Measurements from ENCODE around the gene SHC2. TPM values are rescaled to one million over a fixed set of nuclear protein-coding genes. Genes with fewer than 3 reads are reported as not detected.

SHC2 gene
- total and polyA plus RNA-seq, 9 donors: 0.62 to 40.7 (median 15.4) TPM

- Histone ChIP-seq H3K27me3 (no peaks in the 10 kb centered on the region), H3K36me3 (no peaks in the 10 kb centered on the region), H3K9me3 (no peaks in the 10 kb centered on the region), H3K4me1 (ENCODE audit: insufficient read depth) (no peaks in the 10 kb centered on the region), H3K27ac (no peak overlapping the region), H3K4me3 (no peak overlapping the region)
- 92 to 95% (median 92%) methylated on average over 86 to 89 of the region's 89 CpGs for WGBS, 3 donors
- no peak for TF ChIP-seq EP300 (IDR thresholded peaks at IDR 0.05)
- intact Hi-C loops (cut with DNase I): no loop called here
- DNase-seq: no peak
Observed at GRCh38 chr19:458091-459042, 2.5 kb downstream of the SHC2 start.

- Histone ChIP-seq H3K4me3 (no peak overlapping the region), H3K4me1 (ENCODE audit: insufficient read depth) (no peaks in the 10 kb centered on the region), H3K27ac (no peak overlapping the region), H3K9me3 (no peaks in the 10 kb centered on the region), H3K27me3 (no peaks in the 10 kb centered on the region), H3K36me3 (no peaks in the 10 kb centered on the region)
- intact Hi-C loops (cut with DNase I): no loop called here
- DNase-seq: no peak
- 92 to 95% (median 93%) methylated on average over 30 of the region's 30 CpGs for WGBS, 3 donors
- TF ChIP-seq, protein P1, sequence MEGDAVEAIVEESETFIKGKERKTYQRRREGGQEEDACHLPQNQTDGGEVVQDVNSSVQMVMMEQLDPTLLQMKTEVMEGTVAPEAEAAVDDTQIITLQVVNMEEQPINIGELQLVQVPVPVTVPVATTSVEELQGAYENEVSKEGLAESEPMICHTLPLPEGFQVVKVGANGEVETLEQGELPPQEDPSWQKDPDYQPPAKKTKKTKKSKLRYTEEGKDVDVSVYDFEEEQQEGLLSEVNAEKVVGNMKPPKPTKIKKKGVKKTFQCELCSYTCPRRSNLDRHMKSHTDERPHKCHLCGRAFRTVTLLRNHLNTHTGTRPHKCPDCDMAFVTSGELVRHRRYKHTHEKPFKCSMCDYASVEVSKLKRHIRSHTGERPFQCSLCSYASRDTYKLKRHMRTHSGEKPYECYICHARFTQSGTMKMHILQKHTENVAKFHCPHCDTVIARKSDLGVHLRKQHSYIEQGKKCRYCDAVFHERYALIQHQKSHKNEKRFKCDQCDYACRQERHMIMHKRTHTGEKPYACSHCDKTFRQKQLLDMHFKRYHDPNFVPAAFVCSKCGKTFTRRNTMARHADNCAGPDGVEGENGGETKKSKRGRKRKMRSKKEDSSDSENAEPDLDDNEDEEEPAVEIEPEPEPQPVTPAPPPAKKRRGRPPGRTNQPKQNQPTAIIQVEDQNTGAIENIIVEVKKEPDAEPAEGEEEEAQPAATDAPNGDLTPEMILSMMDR (IDR thresholded peaks at IDR 0.05): no peak
- no peak for TF ChIP-seq EP300 (IDR thresholded peaks at IDR 0.05)
- no peak for TF ChIP-seq POLR2A (IDR thresholded peaks at IDR 0.05)
Observed at GRCh38 chr19:457636-458035, 3.2 kb downstream of the SHC2 start.

DNA sequence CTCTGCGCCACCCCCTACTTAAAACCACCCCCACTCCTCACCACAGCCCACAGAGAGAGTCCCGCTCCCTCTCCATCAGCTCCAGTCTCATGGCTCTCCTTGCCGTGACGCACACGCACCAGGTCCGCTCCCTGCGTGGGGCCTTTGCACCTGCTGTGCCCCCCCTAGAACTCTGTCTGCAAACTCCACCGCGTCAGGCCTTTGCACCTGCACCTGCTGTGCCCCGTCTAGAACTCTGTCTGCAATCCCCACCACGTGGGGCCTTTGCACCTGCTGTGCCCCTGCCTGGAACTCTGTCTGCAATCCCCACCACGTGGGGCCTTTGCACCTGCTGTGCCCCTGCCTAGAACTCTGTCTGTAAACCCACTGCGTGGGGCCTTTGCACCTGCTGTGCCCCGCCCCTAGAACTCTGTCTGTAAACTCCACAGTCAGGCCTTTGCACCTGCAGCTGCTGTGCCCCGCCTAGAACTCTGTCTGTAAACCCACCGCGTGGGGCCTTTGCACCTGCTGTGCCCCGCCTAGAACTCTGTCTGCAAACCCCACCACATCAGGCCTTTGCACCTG lies 4.2 kb downstream of the SHC2 start:
- no peaks in the 10 kb centered on the region for H3K36me3 ChIP-seq
- H3K27me3 ChIP-seq: no peaks in the 10 kb centered on the region
- intact Hi-C loops (cut with DNase I): no loop called here
- H3K4me1 ChIP-seq (ENCODE audit: insufficient read depth): no peaks in the 10 kb centered on the region
- H3K4me3 ChIP-seq: no peak overlapping the region
- 82 to 90% (median 86%) methylated on average over 18 of the region's 18 CpGs for WGBS, 3 donors
- H3K27ac ChIP-seq: no peak overlapping the region
- no peaks in the 10 kb centered on the region for H3K9me3 ChIP-seq
- TF ChIP-seq, protein P1 (IDR thresholded peaks at IDR 0.05): no peak
- no peak for TF ChIP-seq EP300 (IDR thresholded peaks at IDR 0.05)
- TF ChIP-seq POLR2A (IDR thresholded peaks at IDR 0.05): no peak
- DNase-seq: no peak

DNA sequence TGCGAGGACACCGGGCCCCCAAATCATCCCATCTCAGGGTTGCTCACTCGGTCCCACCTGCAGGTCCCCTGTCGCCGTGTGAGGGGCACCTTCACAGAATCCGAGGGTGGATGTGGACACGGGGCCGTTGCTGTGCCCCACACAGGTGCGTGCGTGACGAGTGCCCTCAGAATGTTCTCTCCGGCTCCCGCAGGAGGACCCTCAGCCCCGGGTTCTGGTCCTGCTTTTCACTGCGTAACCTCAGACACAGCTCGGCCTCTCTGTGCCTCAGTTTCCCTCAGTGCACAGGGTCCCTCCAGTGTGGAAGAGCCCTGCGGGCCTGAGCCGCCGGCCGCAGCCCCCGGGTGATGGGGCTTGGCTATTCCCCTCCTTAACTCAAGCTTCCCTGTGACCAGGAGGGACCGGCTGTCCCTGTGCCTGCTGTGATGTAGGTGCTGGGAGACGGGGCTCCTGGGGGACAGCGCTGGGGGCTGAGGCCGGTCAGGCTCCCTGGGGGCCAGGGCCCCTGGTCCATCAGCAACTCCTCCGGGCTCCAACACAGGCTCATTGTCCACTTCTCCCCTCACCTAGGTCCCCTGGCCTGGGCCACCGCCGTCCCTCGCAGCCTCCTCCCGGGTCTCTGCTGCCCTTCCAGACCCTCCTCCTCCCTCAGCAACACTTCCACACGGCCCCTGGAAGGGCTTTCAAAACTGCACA lies 4.8 kb downstream of the SHC2 start:
- no peaks in the 10 kb centered on the region for H3K9me3 ChIP-seq
- H3K4me1 ChIP-seq (ENCODE audit: insufficient read depth): no peaks in the 10 kb centered on the region
- TF ChIP-seq, protein P1 (IDR thresholded peaks at IDR 0.05): no peak
- no peak for TF ChIP-seq EP300 (IDR thresholded peaks at IDR 0.05)
- no peak for TF ChIP-seq POLR2A (IDR thresholded peaks at IDR 0.05)
- WGBS, 3 donors: 88 to 90% (median 89%) methylated on average over 31 of the region's 31 CpGs
- no peaks in the 10 kb centered on the region for H3K27me3 ChIP-seq
- DNase-seq: no peak
- no peak overlapping the region for H3K27ac ChIP-seq
- no peak overlapping the region for H3K4me3 ChIP-seq
- H3K36me3 ChIP-seq: no peaks in the 10 kb centered on the region
- intact Hi-C loops (cut with DNase I): no loop called here
